Tongue (tissue), 2 donors: ENCODE results near the gene CDH11. TPM values are rescaled to one million over a fixed set of nuclear protein-coding genes. Genes with fewer than 3 reads are reported as not detected.

ENCODE experiments used
- DNase-seq: peaks from one replicate; pipeline ENCODE4 v3.0.0-alpha.2; 2015
- total RNA-seq: library from RNA; depleted of rRNA; stranded (reverse); fragments of >200 nt; gene quantifications from one replicate; pipeline ENCODE4 v1.2.3, GENCODE V29; 2014

The CDH11 gene
- total RNA-seq, 1 donor from 2014 or later, result 60.6 TPM

DNA sequence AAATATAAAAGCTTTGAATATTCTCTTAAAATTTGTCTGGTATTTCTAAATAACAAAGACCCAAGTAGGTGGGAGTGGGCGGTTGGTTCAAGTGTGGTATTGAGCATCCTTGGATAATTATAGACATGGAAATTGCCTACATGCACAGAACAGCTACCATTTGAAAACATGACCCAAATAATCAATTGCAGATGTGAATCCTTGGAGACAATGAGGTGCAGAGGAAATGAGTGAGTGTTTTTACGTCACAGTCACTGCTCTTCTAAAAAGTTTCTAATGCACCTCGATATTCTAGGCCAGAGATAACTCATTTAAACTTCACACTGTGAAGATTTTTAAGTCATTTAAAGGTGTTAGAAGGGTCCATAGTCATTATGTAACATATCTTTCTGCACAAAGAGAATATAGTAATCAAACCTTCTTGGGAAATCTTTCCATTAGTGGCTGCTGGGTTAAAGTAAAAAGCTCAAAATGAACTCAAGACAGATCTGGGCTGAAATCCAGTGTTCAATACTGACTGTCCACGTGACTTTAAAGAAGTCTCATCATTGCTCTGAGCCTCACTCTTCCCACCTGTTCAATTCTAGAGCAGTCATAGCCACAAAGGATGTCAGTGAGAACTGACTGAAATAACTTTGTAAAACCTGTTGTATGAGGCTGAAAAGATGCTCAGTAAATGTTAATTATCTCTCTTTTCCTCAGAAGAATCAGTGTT, 144.5 kb downstream of the CDH11 start:
- DNase-seq, result no peak

DNA sequence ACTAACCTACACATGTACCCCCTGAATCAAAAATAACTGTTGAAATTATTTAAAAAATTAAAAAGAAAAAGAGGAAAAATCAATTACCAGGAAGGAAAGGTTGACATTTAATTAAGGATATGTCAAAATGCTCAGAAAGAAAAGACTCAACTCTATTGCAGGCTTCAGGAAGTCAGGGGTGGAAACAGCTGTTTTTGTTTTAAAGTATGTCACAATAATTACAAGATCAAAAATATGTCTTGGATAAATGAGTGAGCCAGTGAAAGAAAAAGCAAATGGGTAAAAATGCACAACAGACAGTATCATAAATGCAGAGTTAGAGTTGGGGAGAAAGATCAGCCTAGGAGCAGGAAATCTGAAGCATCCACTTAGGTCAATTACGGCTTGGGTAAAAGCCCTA, 146.0 kb downstream of the CDH11 start:
- no peak for DNase-seq

DNA sequence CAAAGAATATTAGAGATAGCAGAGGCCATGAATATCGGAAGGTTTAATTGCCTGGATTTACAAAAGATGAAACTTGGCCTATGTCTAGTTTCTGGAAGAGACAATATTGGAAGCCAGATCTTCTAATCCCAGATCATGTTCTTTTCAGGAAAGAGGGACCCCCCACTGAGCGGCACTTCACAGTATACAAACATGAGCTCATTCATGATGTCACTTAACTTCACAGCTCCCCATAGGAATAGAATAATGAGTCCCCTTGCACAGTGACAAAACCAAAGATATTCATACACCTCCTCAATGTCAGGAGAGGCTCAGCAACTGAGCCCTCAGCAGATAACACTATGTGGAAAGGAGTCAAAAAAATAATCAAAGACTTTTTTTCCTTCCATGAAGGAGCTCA, 147.5 kb downstream of the CDH11 start:
- no peak for DNase-seq

DNA sequence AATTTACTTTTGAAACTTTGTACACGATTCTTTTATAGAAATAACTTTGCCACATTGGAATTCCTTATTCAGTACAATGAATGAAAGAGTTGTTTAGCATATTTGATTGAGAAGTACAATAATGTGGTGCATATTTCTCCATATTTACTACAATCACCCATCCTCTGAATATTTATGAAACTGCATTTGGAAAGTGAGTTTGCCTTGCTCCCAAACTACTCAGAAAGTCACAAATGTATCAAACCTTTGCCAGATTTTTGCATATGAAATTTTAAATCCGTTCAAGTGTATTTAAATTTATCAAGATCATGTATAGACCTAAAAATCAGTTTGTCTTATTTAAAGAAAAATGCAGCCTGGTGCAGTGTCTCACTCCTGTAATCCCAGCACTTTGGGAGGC, 148.7 kb downstream of the CDH11 start:
- DNase-seq, result no peak

DNA sequence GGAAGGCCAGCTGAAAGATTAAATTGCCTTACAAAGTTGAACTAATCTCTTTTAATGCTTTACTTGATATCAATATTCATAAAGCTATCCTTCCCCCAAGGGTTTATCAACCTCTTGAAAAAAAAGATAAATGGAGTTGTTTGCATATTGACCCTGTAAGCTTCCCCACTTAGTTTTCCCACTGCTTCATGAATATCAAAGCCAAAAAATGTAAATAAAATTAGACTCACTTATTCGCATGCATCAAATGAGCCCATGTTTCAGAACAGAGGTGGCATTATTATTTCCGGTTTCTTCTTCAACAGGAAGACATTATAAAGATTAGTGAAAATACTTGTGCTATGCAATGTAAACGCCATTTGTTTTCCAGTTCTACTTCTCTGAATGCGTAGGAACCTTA, 150.7 kb downstream of the CDH11 start:
- DNase-seq, result no peak

DNA sequence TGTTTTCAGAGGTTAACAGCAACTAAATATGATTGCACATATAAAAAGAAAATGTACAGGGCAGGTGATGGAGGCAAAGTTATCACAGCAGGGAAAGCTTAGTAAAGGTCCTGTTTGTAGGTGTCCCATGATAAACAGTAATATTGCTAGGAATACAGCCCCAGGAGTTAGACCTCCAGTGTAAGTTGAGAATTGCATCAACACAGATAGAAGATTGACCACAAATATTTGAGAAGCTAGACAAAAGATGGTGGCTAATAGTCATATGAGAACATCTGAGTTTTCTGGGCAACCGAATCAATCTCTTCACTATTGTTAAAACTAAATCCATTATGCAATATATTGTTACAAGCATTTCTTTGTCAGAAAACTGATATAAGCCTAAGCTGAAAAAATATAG, 152.6 kb downstream of the CDH11 start:
- no peak for DNase-seq

DNA sequence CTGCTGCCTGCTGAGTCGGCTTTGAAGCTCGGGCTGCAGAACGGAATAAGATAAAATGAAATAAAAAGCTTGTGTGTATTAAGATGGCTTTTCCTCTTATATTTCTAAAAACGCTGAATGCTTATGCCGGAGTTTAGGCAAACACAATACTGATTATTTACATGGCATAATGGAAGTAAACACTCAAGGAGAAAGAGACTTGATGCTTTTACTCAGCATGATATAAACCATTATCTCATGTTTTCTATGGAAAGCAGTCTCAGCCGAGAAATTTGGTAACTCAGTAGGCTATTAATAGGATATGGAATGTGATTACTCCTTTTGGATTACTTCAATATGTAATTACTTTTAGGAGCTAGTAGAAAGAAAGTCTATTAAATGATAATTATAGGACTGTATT, 153.3 kb downstream of the CDH11 start:
- no peak for DNase-seq

DNA sequence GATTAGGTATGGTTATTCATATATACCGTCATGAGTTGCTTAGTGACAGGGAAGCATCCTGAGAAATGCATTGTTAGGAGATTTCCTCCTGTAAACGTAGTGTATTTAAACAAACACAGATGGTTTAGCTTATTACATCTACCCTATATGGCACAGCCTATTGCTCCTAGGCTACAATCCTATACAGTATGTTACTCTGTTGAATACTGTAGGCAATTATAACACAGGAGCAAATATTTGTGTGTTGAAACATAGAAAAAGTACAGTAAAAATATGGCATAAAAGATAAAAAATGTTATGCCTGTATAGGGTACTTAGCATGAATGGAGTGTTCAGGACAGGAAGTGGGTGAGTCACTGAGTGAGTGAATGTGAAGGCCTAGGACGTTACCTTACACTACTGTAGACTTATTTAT, 157.7 kb downstream of the CDH11 start:
- no peak for DNase-seq

DNA sequence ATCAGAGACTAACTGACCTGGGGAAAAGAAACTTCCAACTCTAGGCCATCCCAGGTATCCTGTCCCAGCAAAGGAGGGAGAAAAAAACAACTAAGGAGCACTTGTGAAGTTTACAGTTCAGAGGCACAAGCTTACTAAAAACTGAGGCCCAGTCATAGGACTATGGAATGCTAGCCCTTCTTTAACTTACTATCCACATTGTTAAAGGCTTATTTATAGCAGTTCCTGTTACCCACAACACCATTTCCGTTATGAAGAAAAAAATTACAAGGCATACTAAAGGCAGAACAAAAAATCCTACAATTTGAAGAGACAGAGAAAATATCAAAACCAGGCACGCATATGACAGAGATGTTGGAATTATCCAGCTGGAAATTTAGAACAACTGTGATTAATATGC, 159.1 kb downstream of the CDH11 start:
- no peak for DNase-seq

DNA sequence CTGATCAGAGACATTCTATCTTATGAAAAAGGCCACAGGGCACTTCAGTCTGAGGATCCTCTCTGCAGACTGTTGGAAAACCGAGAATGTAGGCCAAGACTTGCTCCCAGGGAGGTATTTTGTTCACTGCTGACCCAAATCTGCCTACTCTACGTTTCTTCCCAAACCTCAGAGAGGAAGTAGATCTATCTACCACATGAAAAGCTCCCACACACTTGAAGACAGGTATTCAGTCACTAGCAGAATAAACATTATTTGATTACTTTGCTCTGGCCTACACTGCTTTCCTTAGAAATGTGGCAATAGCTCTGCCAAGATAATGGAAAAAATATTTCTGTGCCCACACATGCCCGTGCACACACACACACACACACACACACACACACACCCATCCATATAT, 164.6 kb downstream of the CDH11 start:
- DNase-seq, result no peak

DNA sequence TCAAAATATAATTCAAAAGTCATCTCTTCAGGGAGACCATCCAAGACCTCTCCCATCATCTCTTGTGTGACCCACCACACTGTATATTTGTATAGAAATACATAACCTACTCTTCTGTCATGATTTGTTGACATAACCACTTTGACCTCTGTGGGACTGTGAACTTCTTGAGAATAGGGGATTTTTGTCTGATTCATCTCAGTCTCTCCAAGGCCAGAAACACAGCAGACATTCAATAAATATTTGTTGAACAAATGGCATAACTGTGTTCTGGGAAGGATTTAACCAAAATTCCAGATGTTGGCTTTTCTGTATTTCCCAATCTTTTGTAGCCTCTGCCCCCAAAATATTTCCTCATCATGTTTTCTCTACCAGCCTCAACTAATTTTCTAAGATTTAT, 169.7 kb downstream of the CDH11 start:
- DNase-seq, result no peak

DNA sequence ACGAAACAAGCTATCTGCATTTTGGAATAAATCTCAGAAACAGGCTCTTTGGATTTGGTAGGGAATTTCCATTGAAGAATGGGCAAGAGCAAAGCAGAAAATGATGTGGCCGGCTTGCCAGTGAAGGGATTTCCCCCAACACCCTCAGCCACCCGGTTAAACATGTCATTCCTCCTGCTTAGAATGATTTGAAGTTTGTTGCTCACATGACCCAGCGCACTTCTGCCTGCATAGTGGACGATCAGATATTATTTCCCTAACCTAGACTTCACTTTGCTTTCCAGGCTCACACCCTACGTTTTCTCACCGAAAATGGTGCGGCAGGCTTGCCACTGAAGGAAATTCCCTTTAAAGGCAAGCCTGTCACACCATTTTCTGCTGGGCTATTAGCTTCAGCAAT, 170.7 kb downstream of the CDH11 start:
- DNase-seq, result no peak

DNA sequence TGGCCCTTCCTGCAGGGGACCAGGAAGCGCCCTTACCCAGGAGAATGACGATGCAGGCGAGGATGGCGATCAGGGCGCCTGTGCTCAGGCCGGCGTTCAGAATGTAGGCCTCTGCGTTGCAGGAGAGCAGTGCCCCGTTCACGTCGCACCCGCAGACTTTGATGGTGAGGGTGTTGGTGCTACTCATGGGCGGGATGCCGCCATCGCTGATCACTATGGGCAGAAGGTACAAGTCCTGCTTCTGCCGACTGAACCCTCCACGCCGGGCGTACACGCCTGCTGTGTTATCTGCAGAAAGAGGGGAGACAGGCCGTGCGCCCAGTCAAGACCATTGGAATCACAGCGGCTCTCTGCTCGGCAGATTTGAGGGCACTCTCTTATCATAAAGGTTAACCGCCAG, 171.1 kb downstream of the CDH11 start:
- DNase-seq, result no peak

DNA sequence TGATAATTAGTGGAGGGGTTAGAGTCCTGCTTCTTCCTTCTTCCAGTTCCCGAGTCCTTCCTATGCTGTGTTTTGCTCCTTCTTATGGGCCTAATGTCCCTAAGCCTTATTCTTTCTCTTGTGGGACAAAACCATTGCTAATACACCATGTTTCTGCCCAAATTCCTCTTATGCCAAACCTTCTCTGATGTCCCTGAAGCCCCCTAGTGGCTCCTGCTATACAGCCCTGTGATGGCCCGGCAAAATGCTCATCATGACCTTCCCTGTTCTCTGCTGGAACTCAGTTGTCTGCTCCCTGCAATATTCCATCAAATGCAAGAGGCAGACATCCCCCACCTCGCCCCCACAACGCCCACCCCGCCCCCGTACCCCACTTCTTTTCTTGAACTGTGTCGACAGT, 171.6 kb downstream of the CDH11 start:
- no peak for DNase-seq

DNA sequence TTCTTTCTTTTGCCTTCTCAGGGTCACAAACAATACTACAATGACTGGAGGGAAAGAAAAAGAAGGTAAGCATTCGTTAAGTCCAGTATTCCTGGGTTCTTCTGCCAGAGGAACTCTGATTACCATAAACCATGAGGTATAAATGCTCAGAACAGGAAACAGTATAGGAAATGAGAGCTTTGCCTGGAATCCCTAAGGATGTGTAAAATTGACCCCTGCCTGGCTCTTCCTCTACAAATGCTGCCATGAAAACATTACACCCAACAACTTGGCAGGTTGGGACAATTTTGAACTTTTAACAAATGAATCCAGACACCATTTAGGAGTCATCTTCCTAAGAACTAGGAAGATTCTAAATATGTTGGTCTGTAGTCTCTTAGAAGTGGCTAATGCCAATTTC, 173.8 kb downstream of the CDH11 start:
- no peak for DNase-seq

DNA sequence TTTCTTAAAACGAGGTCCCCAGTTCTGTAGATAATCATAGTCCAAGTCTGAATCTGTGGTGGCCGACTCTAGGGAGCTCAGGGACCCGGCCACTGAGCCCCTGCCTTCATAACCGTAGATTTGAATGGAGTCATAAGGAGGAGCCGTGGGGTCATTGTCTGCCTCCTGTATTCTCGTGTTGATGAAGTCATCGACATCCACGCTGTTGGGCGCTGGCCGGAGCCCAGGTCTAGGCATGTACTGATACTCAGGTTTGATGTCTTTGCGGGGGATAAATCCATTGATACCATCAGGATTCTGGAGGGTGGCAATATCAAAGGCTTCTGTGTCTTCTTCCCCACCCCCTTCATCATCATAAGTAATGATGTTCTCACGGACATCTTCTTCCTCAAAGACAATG, 174.2 kb downstream of the CDH11 start:
- DNase-seq, result no peak

DNA sequence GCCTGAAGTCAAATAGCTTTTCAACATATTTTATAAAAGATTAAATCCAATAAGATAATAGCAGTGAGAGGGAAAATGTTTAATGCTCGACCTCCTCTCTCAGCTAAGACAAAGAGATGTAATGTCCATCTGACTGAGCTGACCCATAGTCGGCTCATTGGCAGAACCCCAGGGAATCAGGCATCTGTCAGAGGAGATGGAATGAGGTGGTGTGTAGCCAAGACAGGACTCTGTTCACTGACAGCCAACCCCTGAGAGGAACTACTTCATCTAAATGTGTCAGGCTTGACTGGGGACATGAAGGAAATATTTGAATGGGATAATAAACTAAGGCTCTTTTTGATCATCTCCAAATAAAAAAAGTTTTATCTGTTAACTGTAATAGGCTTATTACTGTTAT, 188.0 kb downstream of the CDH11 start:
- DNase-seq, result peak; percentile 24

DNA sequence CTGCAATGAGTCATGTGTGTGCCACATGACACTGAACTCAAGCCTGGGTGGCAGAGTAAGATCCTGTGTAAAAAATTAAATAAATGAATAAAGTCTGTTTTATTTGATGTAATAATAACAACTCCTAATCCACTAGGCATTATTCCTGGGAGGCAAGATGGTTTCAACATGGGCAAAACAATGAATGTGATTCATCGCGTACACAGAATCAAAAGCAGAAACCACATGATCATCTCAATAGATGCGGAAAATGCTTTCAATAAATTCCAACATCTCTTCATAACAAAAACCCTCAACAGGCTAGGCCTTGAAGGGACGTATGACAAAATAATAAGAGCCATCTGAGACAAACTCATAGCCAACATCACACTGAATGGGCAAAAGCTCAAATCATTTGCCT, 195.4 kb downstream of the CDH11 start:
- DNase-seq, result no peak

DNA sequence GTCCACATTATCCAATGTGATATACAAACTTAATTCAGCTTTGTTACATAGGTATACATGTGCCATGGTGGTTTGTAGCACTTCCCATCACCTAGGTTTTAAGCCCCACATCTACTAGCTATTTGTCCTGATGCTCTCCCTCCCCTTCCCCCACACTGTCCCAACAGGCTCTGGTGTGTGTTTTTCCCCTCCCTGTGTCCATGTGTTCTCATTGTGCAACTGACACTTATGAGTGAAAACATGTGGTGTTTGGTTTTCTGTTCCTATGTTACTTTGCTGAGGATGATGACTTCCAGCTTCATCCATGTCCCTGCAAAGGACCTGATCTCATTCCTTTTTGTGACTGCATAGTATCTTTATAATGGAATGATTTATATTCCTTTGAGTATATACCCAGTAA, 196.7 kb downstream of the CDH11 start:
- no peak for DNase-seq

DNA sequence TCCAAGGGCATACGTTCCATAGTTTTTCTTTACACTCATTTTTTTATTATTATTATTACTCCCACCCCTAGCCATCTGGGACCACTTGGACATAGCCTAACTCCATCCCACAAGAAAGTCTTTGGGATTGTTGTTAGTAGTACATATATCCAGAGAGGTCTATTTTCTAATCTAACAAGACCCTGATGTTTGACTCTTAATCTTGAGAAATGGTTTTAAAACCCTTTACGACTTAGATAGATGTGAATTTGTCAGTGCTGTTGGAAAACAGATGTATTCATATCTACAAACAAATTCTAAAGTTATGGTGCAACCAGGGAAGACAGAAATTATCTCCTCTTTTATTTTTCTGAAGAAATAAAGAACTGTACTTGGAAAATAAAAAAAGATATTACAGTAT, 197.8 kb downstream of the CDH11 start:
- DNase-seq, result no peak

DNA sequence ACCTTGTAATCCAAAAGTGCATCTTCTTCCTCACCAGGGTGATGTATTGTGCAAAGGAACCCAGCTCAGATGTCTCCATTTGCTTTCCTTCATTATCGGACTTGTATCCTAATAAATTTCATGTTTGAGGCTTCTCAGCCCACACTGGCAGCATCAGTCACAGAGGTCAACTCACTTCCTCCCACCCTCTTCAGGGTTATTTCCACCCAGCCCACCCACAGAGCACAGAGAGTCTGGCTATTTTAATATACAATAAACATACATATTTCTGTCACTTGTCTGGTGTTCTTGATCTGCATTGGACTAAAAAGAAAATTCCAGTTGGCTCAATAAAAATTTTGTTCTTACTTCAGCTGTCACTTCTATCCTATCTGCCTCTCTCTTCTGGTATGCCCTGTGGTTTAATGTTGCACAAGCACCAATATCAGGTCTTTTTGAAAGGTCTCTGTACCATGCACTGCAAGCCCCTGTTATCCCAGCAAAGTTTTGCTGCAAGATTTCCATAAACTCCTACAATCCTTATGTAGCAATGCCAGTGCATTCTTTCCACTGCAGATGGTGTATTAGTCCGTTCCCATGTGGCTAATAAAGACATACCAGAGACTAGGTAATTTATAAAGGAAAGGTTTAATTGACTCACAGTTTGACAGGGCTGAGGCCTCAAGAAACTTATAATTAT, 201.8 kb downstream of the CDH11 start:
- DNase-seq, result no peak

DNA sequence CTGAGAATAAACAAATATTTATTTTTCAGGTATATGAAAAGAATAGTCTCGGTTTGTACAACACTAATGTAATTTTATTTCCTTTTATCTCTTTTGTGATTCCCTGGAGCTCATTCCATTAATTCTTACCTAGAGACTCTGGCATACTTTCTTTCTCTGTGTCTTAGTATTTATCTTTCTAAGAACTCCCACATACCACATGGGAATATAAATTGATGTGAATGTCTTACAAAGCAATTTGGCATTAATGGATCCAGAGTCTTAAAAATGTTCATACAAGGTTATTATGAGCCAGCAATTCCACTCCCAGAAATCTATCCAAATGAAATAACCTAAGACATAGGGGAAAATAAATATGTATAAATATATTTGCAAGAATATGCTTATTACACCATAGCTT, 202.7 kb downstream of the CDH11 start:
- DNase-seq, result no peak

DNA sequence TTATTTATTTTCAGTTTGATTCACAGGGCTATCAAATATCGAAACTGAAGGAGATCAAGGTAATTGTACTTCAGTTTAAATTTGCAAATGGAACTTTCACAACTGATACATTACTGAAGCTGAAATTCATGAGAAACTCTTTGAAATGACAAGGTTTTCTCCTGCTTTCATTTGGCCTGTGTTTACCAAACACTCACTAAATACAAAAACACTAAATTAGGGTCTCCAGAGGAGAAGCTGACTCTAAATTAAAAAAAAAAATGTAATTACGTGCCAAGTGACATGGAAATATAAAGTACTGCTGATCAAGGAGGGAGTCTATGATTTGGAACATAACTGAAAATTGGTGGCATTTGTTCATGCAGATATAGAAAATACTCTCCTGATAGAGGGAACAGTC, 205.8 kb downstream of the CDH11 start:
- no peak for DNase-seq

DNA sequence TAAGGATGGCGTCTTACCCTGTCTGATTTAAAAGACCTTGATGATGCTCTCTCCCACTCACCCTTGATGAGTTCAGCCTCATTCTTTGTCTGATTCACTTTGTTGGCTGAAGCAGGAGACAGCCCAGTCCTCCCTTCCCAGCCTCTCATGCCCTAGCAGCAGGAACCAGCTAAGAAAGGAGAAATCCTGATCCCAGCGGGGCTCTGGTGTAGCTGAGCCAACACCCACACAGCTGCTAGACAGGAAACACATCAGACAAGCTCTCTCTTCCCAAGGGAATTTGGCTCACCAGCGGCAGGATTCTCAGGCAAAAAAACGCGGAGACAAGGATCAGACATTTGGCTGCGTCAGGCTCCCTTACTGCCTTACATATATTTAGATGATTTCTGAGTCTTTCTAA, 211.5 kb downstream of the CDH11 start:
- peak; percentile 58 for DNase-seq
